Hepatocyte (in vitro differentiated cells): ENCODE data around the gene MAMDC2. TPM values are rescaled to one million over a fixed set of nuclear protein-coding genes. Genes with fewer than 3 reads are reported as not detected.

Source experiments
- DNase-seq: peaks from one replicate; pipeline ENCODE4 v3.0.0-alpha.2; 2016; ENCODE audit warnings: low spot score
- H2AFZ ChIP-seq: fragments of 200-600 bp; sonication (generic); 2 replicates; pipeline ENCODE4 v1.6.0; 2016; ENCODE audit warnings: antibody characterized with exemption, mild to moderate bottlenecking
- H3K27ac ChIP-seq: fragments of 200-600 bp; sonication (generic); 2 replicates; pipeline ENCODE4 v1.5.1; 2016; ENCODE audit warnings: mild to moderate bottlenecking
- H3K27me3 ChIP-seq: fragments of 200-600 bp; sonication (generic); 2 replicates; pipeline ENCODE4 v1.6.1; 2016
- H3K36me3 ChIP-seq: fragments of 200-600 bp; sonication (generic); replicated peaks from 2 replicates; pipeline ENCODE4 v1.5.1; 2016; ENCODE audit warnings: low read depth; ENCODE audit not compliant: insufficient read depth
- H3K4me1 ChIP-seq: fragments of 200-600 bp; sonication (generic); 2 replicates; pipeline ENCODE4 v1.5.1; 2016; ENCODE audit warnings: mild to moderate bottlenecking, moderate library complexity; ENCODE audit not compliant: insufficient read depth
- H3K4me2 ChIP-seq: fragments of 200-600 bp; sonication (generic); 2 replicates; pipeline ENCODE4 v1.6.0; 2016
- H3K4me3 ChIP-seq: fragments of 200-600 bp; sonication (generic); 2 replicates; pipeline ENCODE4 v1.5.1; 2016; ENCODE audit warnings: mild to moderate bottlenecking
- H3K79me2 ChIP-seq: fragments of 200-600 bp; sonication (generic); 2 replicates; pipeline ENCODE4 v1.6.0; 2017; ENCODE audit warnings: mild to moderate bottlenecking
- H3K9me2 ChIP-seq: fragments of 200-600 bp; sonication (generic); replicated peaks from 2 replicates; pipeline ENCODE4 v1.6.0; 2017; ENCODE audit warnings: mild to moderate bottlenecking; ENCODE audit not compliant: insufficient read depth
- H3K9me3 ChIP-seq: fragments of 200-600 bp; sonication (generic); 2 replicates; pipeline ENCODE4 v1.5.1; 2016; ENCODE audit warnings: low read depth, mild to moderate bottlenecking
- H4K20me1 ChIP-seq: fragments of 200-600 bp; sonication (generic); 2 replicates; pipeline ENCODE4 v1.6.0; 2016; ENCODE audit warnings: mild to moderate bottlenecking; ENCODE audit not compliant: insufficient read depth, poor library complexity, severe bottlenecking
- CTCF ChIP-seq: fragments of 200-600 bp; sonication (generic); IDR thresholded peaks from 2 replicates; pipeline ENCODE4 v1.5.1; 2016; ENCODE audit warnings: antibody characterized with exemption, mild to moderate bottlenecking; ENCODE audit not compliant: poor library complexity
- EZH2 ChIP-seq: fragments of 200-600 bp; sonication (generic); IDR thresholded peaks from 2 replicates; pipeline ENCODE4 v1.6.1; 2016; ENCODE audit warnings: antibody characterized with exemption, mild to moderate bottlenecking, borderline replicate concordance
- EZH2phosphoT487 ChIP-seq: fragments of 200-600 bp; sonication (generic); IDR thresholded peaks from one replicate; pipeline ENCODE4 v1.6.1; 2018; ENCODE audit warnings: antibody characterized with exemption, mild to moderate bottlenecking, low read depth, moderate library complexity; ENCODE audit not compliant: unreplicated experiment, severe bottlenecking
- WGBS: methylation state at CpG from one replicate; pipeline ENCODE4 v1.1.6; 2016; ENCODE audit warnings: low lambda C conversion rate; ENCODE audit errors: missing lambda C conversion rate; 5-methylcytosine and 5-hydroxymethylcytosine counted together
- polyA plus RNA-seq: library from polyadenylated mRNA; unstranded; fragments of >200 nt; fragmentation: Nextera tagmentation; extraction: Ambion mirVana; gene quantifications from 2 replicates; pipeline ENCODE4 v1.2.1, GENCODE V29; 2016
- total RNA-seq: library from RNA; depleted of rRNA; stranded (reverse); fragments of >200 nt; gene quantifications from 2 replicates; pipeline ENCODE4 v1.2.3, GENCODE V29; 2014

The MAMDC2 gene
- total and polyA plus RNA-seq, 2 experiments from 2014 or later = 0.65 to 1.9 TPM

- Histone ChIP-seq H3K9me2 (no peaks in the 10 kb centered on the region), H3K27ac (no peak overlapping the region), H2AFZ (no peak overlapping the region), H3K4me1 (no peaks in the 10 kb centered on the region), H3K4me3 (no peak overlapping the region), H3K36me3 (no peaks in the 10 kb centered on the region), H3K4me2 (no peak overlapping the region), H4K20me1 (no peaks in the 10 kb centered on the region), H3K27me3 (peaks cover 7% of the 10 kb centered on the region), H3K79me2 (no peaks in the 10 kb centered on the region), H3K9me3 (no peaks in the 10 kb centered on the region)
- TF ChIP-seq EZH2 = no peak
- TF ChIP-seq CTCF = no peak
- no peak for TF ChIP-seq EZH2phosphoT487
- WGBS = 90% methylated on average over 3 of the region's 3 CpGs
- DNase-seq = no peak
Observed at GRCh38 chr9:70055406-70056210, 12.0 kb downstream of the MAMDC2 start.

GRCh38 chr9:70056211-70056944, 12.7 kb downstream of the MAMDC2 start:
- TF ChIP-seq EZH2phosphoT487 = no peak
- no peak for TF ChIP-seq CTCF
- no peak for TF ChIP-seq EZH2

GRCh38 chr9:70058569-70059116, 15.0 kb downstream of the MAMDC2 start:
- no peak overlapping the region for H2AFZ ChIP-seq
- no peaks in the 10 kb centered on the region for H4K20me1 ChIP-seq
- H3K4me1 ChIP-seq = no peaks in the 10 kb centered on the region
- no peak overlapping the region for H3K4me3 ChIP-seq
- H3K4me2 ChIP-seq = no peak overlapping the region
- 78% methylated on average over 3 of the region's 3 CpGs for WGBS
- TF ChIP-seq EZH2 = no peak
- no peak for TF ChIP-seq CTCF
- no peak for TF ChIP-seq EZH2phosphoT487
- no peaks in the 10 kb centered on the region for H3K9me3 ChIP-seq
- H3K36me3 ChIP-seq = no peaks in the 10 kb centered on the region
- no peak for DNase-seq
- H3K27me3 ChIP-seq = peaks cover 7% of the 10 kb centered on the region
- H3K79me2 ChIP-seq = no peaks in the 10 kb centered on the region
- H3K27ac ChIP-seq = no peak overlapping the region
- H3K9me2 ChIP-seq = no peaks in the 10 kb centered on the region

More at GRCh38 chr9:70056211-70056944, 12.7 kb downstream of the MAMDC2 start:
- Histone ChIP-seq H3K4me2 (no peak overlapping the region), H3K36me3 (no peaks in the 10 kb centered on the region), H4K20me1 (no peaks in the 10 kb centered on the region), H3K4me3 (no peak overlapping the region), H3K4me1 (no peaks in the 10 kb centered on the region), H3K9me3 (no peaks in the 10 kb centered on the region), H3K79me2 (no peaks in the 10 kb centered on the region), H3K27me3 (peaks cover 7% of the 10 kb centered on the region), H2AFZ (no peak overlapping the region), H3K27ac (no peak overlapping the region), H3K9me2 (no peaks in the 10 kb centered on the region)
- WGBS = 94% methylated on average over 10 of the region's 10 CpGs
- no peak for DNase-seq
